ENCODE results near the gene SIX6.

GRCh38 chr14:60514378-60514740 is 5.4 kb downstream of the SIX6 start:
- TF ChIP-seq CTCF (IDR thresholded peaks at IDR 0.05; ENCODE audit: low read length) (no peak), EZH2 (optimal IDR thresholded peaks at IDR 0.05; ENCODE audit: low read depth, low read length) (no peak)

Data from MM.1S (cell line).